HG02852 (cell line): ENCODE measurements around the gene GRIN3B.
"Not testable (repeated sequence)": the region's sequence is repeated elsewhere in the genome, so short reads cannot be mapped to it uniquely, and the experiment has no call there.

Experiments used
- ATAC-seq: cut with Tn5 transposase; IDR thresholded peaks from one replicate; pipeline ENCODE4 v1.9.1; 2021; ENCODE audit warnings: mild to moderate bottlenecking, moderate library complexity; ENCODE audit not compliant: unreplicated experiment

The GRIN3B gene, protein sequence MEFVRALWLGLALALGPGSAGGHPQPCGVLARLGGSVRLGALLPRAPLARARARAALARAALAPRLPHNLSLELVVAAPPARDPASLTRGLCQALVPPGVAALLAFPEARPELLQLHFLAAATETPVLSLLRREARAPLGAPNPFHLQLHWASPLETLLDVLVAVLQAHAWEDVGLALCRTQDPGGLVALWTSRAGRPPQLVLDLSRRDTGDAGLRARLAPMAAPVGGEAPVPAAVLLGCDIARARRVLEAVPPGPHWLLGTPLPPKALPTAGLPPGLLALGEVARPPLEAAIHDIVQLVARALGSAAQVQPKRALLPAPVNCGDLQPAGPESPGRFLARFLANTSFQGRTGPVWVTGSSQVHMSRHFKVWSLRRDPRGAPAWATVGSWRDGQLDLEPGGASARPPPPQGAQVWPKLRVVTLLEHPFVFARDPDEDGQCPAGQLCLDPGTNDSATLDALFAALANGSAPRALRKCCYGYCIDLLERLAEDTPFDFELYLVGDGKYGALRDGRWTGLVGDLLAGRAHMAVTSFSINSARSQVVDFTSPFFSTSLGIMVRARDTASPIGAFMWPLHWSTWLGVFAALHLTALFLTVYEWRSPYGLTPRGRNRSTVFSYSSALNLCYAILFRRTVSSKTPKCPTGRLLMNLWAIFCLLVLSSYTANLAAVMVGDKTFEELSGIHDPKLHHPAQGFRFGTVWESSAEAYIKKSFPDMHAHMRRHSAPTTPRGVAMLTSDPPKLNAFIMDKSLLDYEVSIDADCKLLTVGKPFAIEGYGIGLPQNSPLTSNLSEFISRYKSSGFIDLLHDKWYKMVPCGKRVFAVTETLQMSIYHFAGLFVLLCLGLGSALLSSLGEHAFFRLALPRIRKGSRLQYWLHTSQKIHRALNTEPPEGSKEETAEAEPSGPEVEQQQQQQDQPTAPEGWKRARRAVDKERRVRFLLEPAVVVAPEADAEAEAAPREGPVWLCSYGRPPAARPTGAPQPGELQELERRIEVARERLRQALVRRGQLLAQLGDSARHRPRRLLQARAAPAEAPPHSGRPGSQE

DNA sequence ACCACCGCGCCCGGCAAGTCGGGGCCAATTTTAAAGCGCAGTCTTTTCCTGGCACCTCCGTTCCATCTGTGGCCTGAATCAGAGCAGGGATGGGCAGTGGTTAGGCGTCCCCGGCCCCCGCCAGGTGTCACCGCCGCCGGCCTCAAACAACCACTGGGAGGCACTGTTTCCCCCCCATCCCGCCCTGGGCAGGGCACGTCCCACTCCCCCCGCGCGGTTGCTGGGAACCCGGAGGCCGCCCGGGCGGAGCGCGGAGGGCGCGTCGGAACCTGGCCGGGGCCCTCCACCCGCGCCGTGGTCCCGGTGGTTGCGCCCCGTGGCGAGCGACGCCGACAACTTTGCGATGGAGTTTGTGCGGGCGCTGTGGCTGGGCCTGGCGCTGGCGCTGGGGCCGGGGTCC is at the start of gene GRIN3B:
Gene GRIN3B, plus strand, starts transcription at position 325 of the 400 bp plus-strand sequence. Its CDS starts 19 bp downstream, at position 344.
- no peak for ATAC-seq

DNA sequence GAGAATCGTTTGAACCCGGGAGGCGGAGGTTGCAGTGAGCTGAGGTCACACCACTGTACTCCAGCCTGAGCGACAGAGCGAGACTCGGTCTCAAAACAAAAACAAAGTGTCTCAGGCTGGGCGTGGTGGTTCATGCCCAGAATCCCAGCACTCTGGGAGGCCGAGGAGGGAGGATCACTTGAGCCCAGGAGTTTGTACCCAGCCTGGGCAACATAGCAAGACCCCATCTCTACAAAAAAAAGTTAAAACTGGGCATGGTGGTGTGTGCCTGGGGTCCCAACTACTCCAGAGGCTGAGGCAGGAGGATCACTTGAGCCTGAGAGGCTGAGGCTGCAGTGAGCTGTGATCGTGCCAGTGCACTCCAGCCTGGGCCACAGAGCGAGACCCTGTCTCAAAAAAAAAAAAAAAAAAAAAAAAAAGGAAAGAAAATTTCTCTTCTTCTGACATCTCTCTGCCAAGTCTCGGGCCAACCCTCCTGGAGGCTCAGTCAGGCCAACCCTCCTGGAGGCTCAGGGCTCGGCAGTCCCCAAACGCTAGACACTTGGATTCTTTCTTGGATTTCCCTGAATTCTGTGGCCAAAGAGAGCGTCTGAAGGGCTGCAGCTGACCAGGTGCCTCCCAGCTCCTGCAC is 48.1 kb upstream of the GRIN3B start:
- no peak for ATAC-seq

- ATAC-seq: no peak
Observed at GRCh38 chr19:952680-953444, 47.4 kb upstream of the GRIN3B start.

DNA sequence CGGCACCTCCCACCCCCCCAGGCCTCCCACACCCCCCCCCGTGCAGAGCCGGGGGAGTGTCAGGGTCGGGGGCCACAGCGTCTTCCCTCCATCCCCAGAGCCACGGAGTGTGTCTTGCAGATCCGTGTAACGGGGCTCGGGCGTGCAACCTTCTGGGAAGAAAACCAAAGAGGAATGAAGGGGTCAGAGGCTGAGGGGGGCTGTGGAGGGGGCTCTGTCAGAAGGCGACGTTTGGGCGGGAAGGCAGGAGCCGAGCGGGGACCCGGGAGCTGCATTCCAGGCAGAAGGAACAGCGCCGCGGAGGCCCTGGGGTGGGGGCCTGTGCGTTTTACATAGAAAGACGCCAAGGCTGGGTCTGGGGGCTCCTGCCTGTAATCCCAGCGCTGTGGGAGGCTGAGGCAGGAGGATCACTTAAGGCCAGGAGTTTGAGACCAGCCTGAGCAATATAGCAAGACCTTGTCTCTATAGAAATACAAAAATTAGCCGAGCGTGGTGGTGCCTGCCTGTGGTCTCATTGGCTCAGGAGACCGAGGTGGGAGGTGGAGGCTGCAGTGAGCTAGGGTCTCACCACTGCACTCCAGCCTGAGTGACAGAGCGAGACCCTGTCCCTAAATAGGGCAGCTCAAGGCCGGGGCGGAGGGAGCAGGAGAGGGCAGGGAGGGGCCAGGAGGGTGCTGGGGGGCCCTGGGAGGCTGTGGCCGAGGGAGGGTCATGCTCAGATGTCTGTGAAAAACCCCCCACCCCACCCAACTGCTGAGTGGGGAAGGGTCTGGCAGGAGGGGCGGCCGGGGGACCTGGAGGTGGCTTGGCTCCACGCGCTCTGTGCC is 46.6 kb upstream of the GRIN3B start:
- no peak for ATAC-seq

- ATAC-seq: no peak
Observed at GRCh38 chr19:954272-954671, 45.9 kb upstream of the GRIN3B start.

GRCh38 chr19:954672-955494 is 45.3 kb upstream of the GRIN3B start:
- ATAC-seq: no peak

DNA sequence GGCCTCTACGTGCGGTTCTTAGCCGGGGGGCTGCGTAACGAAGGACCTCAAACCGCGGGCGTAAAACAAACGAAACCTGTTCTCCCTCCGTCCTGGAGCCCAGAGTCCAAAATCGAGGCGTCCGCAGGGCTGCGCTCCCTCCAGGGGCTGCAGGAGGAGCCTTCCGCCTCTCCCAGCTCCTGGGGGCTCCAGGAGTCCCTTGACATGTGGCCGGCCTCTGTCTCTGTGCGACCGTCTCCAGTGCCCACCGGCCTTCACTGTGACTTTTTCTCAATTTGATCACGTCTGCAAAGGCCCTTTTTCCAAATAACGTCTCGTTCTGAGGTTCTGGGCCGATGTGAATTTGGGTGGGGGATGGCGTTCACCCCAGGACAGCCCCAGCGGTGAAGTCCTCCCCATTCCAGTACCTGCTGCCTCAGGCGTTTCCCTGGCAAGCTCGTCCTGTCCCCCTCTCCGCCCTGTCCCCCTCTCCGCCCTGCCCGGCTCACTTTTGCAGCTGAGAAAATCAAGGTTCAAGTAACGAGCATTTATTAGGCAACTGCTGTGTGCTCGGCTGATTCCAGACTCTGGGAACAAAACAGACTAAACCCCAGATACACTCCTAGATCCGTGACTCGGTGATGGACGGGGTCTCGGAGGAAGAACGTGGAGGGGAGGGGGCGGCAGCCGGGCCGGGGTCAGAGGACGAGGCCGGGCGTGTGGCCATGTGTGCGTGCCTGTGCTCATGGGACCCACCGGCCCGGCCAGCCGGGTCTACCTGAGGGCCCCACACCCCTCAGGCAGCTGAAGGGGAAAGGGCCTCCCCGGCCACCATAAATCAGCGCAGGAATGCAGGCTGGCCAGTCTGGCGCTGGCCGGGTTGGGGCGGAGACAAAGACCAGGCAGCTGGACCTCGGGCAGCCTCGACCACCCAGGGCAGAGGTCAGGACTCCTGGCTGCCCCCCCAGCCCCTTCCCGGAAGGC is 44.1 kb upstream of the GRIN3B start:
- ATAC-seq: no peak

DNA sequence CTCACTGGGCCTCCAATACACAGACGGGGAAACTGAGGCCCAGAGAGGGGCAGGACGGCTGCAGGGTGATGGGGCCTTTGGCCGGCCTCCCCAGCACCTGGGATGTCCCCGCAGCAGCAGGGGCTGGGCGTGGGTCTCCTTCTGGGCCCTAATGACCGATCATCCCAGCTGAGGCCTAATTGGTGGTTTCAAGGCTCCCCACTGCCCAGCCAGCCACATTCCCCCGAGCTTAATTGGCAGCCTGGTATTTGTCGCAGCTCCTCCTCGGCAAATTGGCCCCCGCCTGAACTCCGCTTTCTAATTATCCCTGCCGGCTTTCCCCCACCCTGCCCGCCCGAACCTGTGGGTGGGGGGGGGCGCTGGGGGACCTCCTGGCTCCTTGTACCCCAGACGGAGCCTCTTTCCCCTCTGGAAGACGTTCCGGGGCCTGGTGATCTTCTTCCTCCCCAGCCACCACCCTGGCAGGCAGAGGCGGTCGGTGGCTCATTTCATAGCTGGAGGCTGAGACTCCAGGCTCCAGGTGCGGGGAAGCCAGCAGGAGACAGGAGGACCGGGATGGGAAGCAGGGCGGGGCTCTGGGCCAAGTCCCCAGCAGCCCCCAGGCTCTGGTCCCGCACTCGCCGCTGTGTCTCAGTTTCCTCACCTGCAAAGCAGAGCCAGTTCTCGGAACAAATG is 43.3 kb upstream of the GRIN3B start:
- no peak for ATAC-seq

DNA sequence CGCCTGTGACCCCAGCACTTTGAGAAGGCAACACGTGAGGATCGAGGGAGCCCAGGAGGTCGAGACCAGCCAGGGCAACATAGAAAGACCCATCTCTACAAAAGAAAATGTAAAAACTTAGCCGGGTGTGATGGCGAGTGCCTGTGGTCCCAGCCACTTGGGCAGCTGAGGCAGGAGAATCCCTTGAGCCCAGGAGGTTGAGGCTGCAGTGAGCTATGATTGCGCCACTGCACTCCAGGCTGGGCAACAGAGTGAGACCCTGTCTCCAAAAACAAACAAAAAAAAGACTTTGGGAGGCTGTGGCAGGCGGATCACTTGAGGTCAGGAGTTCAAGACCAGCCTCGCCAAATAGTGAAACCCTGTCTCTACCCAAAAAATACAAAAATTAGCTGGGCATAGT is 42.6 kb upstream of the GRIN3B start:
- not testable (repeated sequence) for ATAC-seq

DNA sequence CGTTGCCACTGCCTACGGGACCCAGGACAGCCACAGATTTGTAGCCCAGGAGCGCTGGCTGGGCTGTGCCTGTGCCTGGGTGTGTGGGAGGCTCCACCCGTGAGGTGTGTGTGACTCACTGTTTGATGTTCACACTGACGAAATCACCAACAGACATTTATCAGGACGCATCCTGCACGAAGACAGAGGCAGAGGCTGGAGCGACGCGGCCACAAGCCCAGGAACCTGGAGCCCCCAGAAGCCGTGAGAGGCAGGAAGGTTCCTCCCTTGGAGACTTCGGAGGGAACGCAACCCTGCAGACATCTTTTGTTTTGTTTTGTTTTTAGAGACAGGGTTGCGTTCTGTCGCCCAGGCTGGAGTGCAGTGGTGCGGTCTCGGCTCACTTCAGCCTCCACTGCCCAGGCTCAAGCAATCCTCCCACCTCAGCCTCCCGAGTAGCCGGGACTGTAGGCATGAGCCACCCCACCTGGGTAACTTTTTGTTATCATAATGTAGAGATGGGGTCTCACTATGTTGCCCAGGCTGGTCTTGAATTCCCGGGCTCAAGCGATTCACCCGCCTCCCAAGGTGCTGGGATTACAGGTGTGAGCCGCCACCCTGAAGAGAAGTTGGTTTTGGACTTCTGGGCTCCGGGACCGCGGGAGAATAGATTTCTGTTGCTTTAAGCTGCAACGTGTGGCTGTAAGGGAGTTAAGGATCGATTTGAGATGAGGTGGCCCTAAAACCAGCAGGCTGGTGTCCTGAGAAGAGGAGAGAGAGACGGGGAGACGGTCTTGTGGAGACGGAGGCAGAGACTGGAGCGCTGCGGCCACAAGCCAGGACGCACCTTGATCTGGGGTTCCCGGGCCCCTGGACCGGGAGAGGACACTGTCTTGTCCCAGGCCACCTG is 41.0 kb upstream of the GRIN3B start:
- no peak for ATAC-seq

GRCh38 chr19:960020-960419 is 40.2 kb upstream of the GRIN3B start:
- ATAC-seq: no peak

- no peak for ATAC-seq
Observed at GRCh38 chr19:960601-960938, 39.6 kb upstream of the GRIN3B start.

- no peak for ATAC-seq
Observed at GRCh38 chr19:961866-962620, 38.2 kb upstream of the GRIN3B start.

- no peak for ATAC-seq
Observed at GRCh38 chr19:962683-963400, 37.4 kb upstream of the GRIN3B start.

GRCh38 chr19:963486-963951 is 36.7 kb upstream of the GRIN3B start:
- no peak for ATAC-seq
